Skeletal muscle satellite cell (primary cell): ENCODE results near the gene NDUFB8.

ENCODE experiments used
- H3K27me3 ChIP-seq: 2 replicates; pipeline ENCODE4 v1.7.0; 2013; ENCODE audit warnings: low read length; ENCODE audit not compliant: control insufficient read depth, insufficient read depth
- H3K36me3 ChIP-seq: 2 replicates; pipeline ENCODE4 v1.7.0; 2013; ENCODE audit warnings: mild to moderate bottlenecking, control low read depth, low read length; ENCODE audit not compliant: insufficient read depth
- H3K4me1 ChIP-seq: 2 replicates; pipeline ENCODE4 v1.7.0; 2013; ENCODE audit warnings: low read length; ENCODE audit not compliant: control insufficient read depth, insufficient read depth
- H3K4me2 ChIP-seq: 2 replicates; pipeline ENCODE4 v1.7.0; 2013; ENCODE audit warnings: mild to moderate bottlenecking, low read length
- H3K4me3 ChIP-seq: 2 replicates; pipeline ENCODE4 v1.7.0; 2013; ENCODE audit warnings: low read length
- H3K9ac ChIP-seq: 2 replicates; pipeline ENCODE4 v1.7.0; 2013; ENCODE audit warnings: mild to moderate bottlenecking, low read depth, low read length, moderate library complexity
- H3K9me3 ChIP-seq: replicated peaks from 2 replicates; pipeline ENCODE4 v1.7.0; 2013; ENCODE audit warnings: mild to moderate bottlenecking, control low read depth, low read length

The NDUFB8 gene

GRCh38 chr10:100535338-100535714, 5.7 kb upstream of the NDUFB8 start:
- H3K4me2 ChIP-seq: peak overlapping the region; percentile 80
- peak overlapping the region; percentile 86 for H3K4me3 ChIP-seq
- H3K27me3 ChIP-seq: no peaks in the 10 kb centered on the region
- peaks cover 23% of the 10 kb centered on the region for H3K4me1 ChIP-seq
- H3K9ac ChIP-seq: peak overlapping the region; percentile 63
- H3K9me3 ChIP-seq: no peaks in the 10 kb centered on the region
- peaks cover 15% of the 10 kb centered on the region for H3K36me3 ChIP-seq

- no peak overlapping the region for H3K4me2 ChIP-seq
These were observed 5.1 kb upstream of the NDUFB8 start for GRCh38 chr10:100534726-100535125.

GRCh38 chr10:100531761-100532160, 2.1 kb upstream of the NDUFB8 start:
- H3K27me3 ChIP-seq: no peaks in the 10 kb centered on the region
- H3K4me2 ChIP-seq: no peak overlapping the region
- peaks cover 3% of the 10 kb centered on the region for H3K36me3 ChIP-seq
- H3K9me3 ChIP-seq: no peaks in the 10 kb centered on the region
- peaks cover 20% of the 10 kb centered on the region for H3K4me1 ChIP-seq
- H3K9ac ChIP-seq: no peak overlapping the region
- H3K4me3 ChIP-seq: no peak overlapping the region

More at GRCh38 chr10:100534726-100535125, 5.1 kb upstream of the NDUFB8 start:
- Histone ChIP-seq H3K27me3 (no peaks in the 10 kb centered on the region), H3K36me3 (peaks cover 15% of the 10 kb centered on the region), H3K9me3 (no peaks in the 10 kb centered on the region), H3K4me1 (peaks cover 27% of the 10 kb centered on the region), H3K9ac (no peak overlapping the region), H3K4me3 (no peak overlapping the region)

GRCh38 chr10:100528921-100529474, 673 bp downstream of the NDUFB8 start:
- Histone ChIP-seq H3K27me3 (no peaks in the 10 kb centered on the region), H3K4me3 (peak overlapping the region; percentile 80), H3K9me3 (no peaks in the 10 kb centered on the region), H3K4me2 (peak overlapping the region; percentile 96), H3K36me3 (peaks cover 27% of the 10 kb centered on the region), H3K4me1 (peaks cover 11% of the 10 kb centered on the region), H3K9ac (peak overlapping the region; percentile 90)

- Histone ChIP-seq H3K4me1 (peaks cover 11% of the 10 kb centered on the region), H3K36me3 (peaks cover 32% of the 10 kb centered on the region), H3K9ac (peak overlapping the region; percentile 90), H3K4me3 (peak overlapping the region; percentile 80), H3K27me3 (no peaks in the 10 kb centered on the region), H3K4me2 (peak overlapping the region; percentile 96), H3K9me3 (no peaks in the 10 kb centered on the region)
These were observed 1.4 kb downstream of the NDUFB8 start for GRCh38 chr10:100528123-100528886.

GRCh38 chr10:100524638-100525037, 5.0 kb downstream of the NDUFB8 start:
- no peaks in the 10 kb centered on the region for H3K27me3 ChIP-seq
- no peaks in the 10 kb centered on the region for H3K9me3 ChIP-seq
- H3K4me1 ChIP-seq: peaks cover 39% of the 10 kb centered on the region
- peaks cover 40% of the 10 kb centered on the region for H3K36me3 ChIP-seq
- H3K4me3 ChIP-seq: no peak overlapping the region
- H3K9ac ChIP-seq: no peak overlapping the region
- no peak overlapping the region for H3K4me2 ChIP-seq

GRCh38 chr10:100524206-100524605, 5.5 kb downstream of the NDUFB8 start:
- no peaks in the 10 kb centered on the region for H3K27me3 ChIP-seq
- peaks cover 43% of the 10 kb centered on the region for H3K4me1 ChIP-seq
- H3K4me2 ChIP-seq: no peak overlapping the region
- H3K9ac ChIP-seq: no peak overlapping the region
- no peak overlapping the region for H3K4me3 ChIP-seq
- H3K9me3 ChIP-seq: no peaks in the 10 kb centered on the region
- H3K36me3 ChIP-seq: peaks cover 40% of the 10 kb centered on the region

GRCh38 chr10:100522945-100523344, 6.7 kb downstream of the NDUFB8 start:
- Histone ChIP-seq H3K9me3 (no peaks in the 10 kb centered on the region), H3K4me1 (peaks cover 40% of the 10 kb centered on the region), H3K9ac (no peak overlapping the region), H3K36me3 (peaks cover 40% of the 10 kb centered on the region), H3K4me3 (no peak overlapping the region), H3K4me2 (no peak overlapping the region), H3K27me3 (no peaks in the 10 kb centered on the region)

GRCh38 chr10:100522107-100522801, 7.4 kb downstream of the NDUFB8 start:
- Histone ChIP-seq H3K4me3 (no peak overlapping the region), H3K36me3 (peaks cover 40% of the 10 kb centered on the region)

GRCh38 chr10:100520811-100521210, 8.9 kb downstream of the NDUFB8 start:
- no peak overlapping the region for H3K4me3 ChIP-seq
- H3K4me1 ChIP-seq: peaks cover 40% of the 10 kb centered on the region
- H3K9me3 ChIP-seq: no peaks in the 10 kb centered on the region
- H3K36me3 ChIP-seq: peaks cover 28% of the 10 kb centered on the region
- peak overlapping the region; percentile 72 for H3K4me2 ChIP-seq
- no peak overlapping the region for H3K9ac ChIP-seq
- no peaks in the 10 kb centered on the region for H3K27me3 ChIP-seq

More at GRCh38 chr10:100522107-100522801, 7.4 kb downstream of the NDUFB8 start:
- H3K9me3 ChIP-seq: no peaks in the 10 kb centered on the region
- H3K27me3 ChIP-seq: no peaks in the 10 kb centered on the region
- no peak overlapping the region for H3K9ac ChIP-seq
- H3K4me2 ChIP-seq: no peak overlapping the region
- peaks cover 40% of the 10 kb centered on the region for H3K4me1 ChIP-seq

- Histone ChIP-seq H3K9me3 (no peaks in the 10 kb centered on the region), H3K9ac (peak within 1 kb of the TSS; percentile 47), H3K4me3 (peak within 1 kb of the TSS; percentile 64), H3K27me3 (no peaks in the 10 kb centered on the region), H3K36me3 (peaks cover 17% of the 10 kb centered on the region), H3K4me2 (peak within 1 kb of the TSS; percentile 92), H3K4me1 (peaks cover 40% of the 10 kb centered on the region)
These were observed 10.2 kb downstream of the NDUFB8 start, which contains the start of gene SEC31B for GRCh38 chr10:100519311-100520051. Gene SEC31B (minus strand): TSS chr10:100519861. CDS start chr10:100516952, 2,909 bp downstream.
